Liver (tissue), 9 donors: ENCODE data around the gene PCYOX1L. TPM values are rescaled to one million over a fixed set of nuclear protein-coding genes. Genes with fewer than 3 reads are reported as not detected.
A peak's percentile ranks its signal among the peaks of the same experiment; 100 is the strongest.

Source experiments
- DNase-seq: peaks from one replicate; pipeline ENCODE4 v3.0.0-alpha.2; 2017; ENCODE audit warnings: low spot score
- H3K27ac ChIP-seq, 2 donors: one replicate each; pipeline ENCODE4 v1.7.0; 2013; ENCODE audit warnings: inconsistent platforms in 2 of 2, low read length in 2 of 2, control low read depth in 1 of 2, low read depth in 1 of 2, mild to moderate bottlenecking in 1 of 2
- H3K27me3 ChIP-seq, 4 donors: one replicate each; pipeline versions ENCODE4 v1.6.1 to v1.7.0; 2013; ENCODE audit warnings: low read length in 3 of 4, inconsistent platforms in 1 of 4, mild to moderate bottlenecking in 1 of 4, moderate library complexity in 1 of 4; ENCODE audit not compliant: control insufficient read depth in 4 of 4, insufficient read depth in 4 of 4
- H3K36me3 ChIP-seq, 4 donors: one replicate each; pipeline versions ENCODE4 v1.6.1 to v1.7.0; 2013; ENCODE audit warnings: low read length in 3 of 4, mild to moderate bottlenecking in 3 of 4, low read depth in 1 of 4, moderate library complexity in 1 of 4; ENCODE audit not compliant: control insufficient read depth in 4 of 4, insufficient read depth in 3 of 4
- H3K4me1 ChIP-seq, 4 donors: one replicate each; pipeline versions ENCODE4 v1.6.1 to v1.7.0; 2013; ENCODE audit warnings: low read length in 3 of 4, mild to moderate bottlenecking in 3 of 4, moderate library complexity in 1 of 4; ENCODE audit not compliant: control insufficient read depth in 4 of 4, insufficient read depth in 4 of 4
- H3K4me3 ChIP-seq, 3 donors: one replicate each; pipeline versions ENCODE4 v1.6.1 to v1.7.0; 2013; ENCODE audit warnings: low read length in 3 of 3, control low read depth in 1 of 3, low read depth in 1 of 3, mild to moderate bottlenecking in 1 of 3
- H3K9ac ChIP-seq, 2 donors: one replicate each; pipeline ENCODE4 v1.7.0; 2013; ENCODE audit warnings: low read length in 2 of 2, mild to moderate bottlenecking in 2 of 2, moderate library complexity in 2 of 2, control low read depth in 1 of 2, low read depth in 1 of 2
- H3K9me3 ChIP-seq, 4 donors: one replicate each; pipeline versions ENCODE4 v1.6.1 to v1.7.0; 2013; ENCODE audit warnings: low read length in 3 of 4; ENCODE audit not compliant: control insufficient read depth in 4 of 4
- EGR1 ChIP-seq, 2 donors: IDR thresholded peaks; 2 replicates each; pipeline ENCODE4 v1.6.1; 2016 to 2018; ENCODE audit warnings: antibody characterized with exemption in 2 of 2, low read depth in 2 of 2
- FOXA1 ChIP-seq: IDR thresholded peaks from 2 replicates; pipeline ENCODE4 v1.6.1; 2016; ENCODE audit warnings: antibody characterized with exemption
- GABPA ChIP-seq, 2 donors: IDR thresholded peaks in 1 of 2; conservative IDR thresholded peaks in 1 of 2; 2 replicates each; pipeline ENCODE4 v1.6.1; 2016; ENCODE audit warnings: antibody characterized with exemption in 2 of 2, mild to moderate bottlenecking in 1 of 2, moderate library complexity in 1 of 2
- HNF4A ChIP-seq, 2 donors: conservative IDR thresholded peaks; 2 replicates each; pipeline ENCODE4 v1.6.1; 2016; ENCODE audit warnings: antibody characterized with exemption in 2 of 2, mild to moderate bottlenecking in 2 of 2
- HNF4G ChIP-seq: IDR thresholded peaks from 2 replicates; pipeline ENCODE4 v1.6.1; 2016; ENCODE audit warnings: antibody characterized with exemption
- JUND ChIP-seq, 2 donors: IDR thresholded peaks; 2 replicates each; pipeline ENCODE4 v1.6.1; 2016; ENCODE audit warnings: antibody characterized with exemption in 2 of 2
- NR2F2 ChIP-seq: IDR thresholded peaks from 2 replicates; pipeline ENCODE4 v1.6.1; 2016; ENCODE audit warnings: antibody characterized with exemption
- RAD21 ChIP-seq, 2 donors: IDR thresholded peaks; 2 replicates each; pipeline ENCODE4 v1.6.1; 2016; ENCODE audit warnings: antibody characterized with exemption in 2 of 2, mild to moderate bottlenecking in 2 of 2
- RXRA ChIP-seq, 2 donors: IDR thresholded peaks; 2 replicates each; pipeline ENCODE4 v1.6.1; 2017 to 2018; ENCODE audit warnings: antibody characterized with exemption in 2 of 2, mild to moderate bottlenecking in 1 of 2
- SP1 ChIP-seq: IDR thresholded peaks from 2 replicates; pipeline ENCODE4 v1.6.1; 2018; ENCODE audit warnings: antibody characterized with exemption, mild to moderate bottlenecking
- TAF1 ChIP-seq: conservative IDR thresholded peaks from 2 replicates; pipeline ENCODE4 v1.6.1; 2016; ENCODE audit warnings: antibody characterized with exemption, mild to moderate bottlenecking
- YY1 ChIP-seq: IDR thresholded peaks from 2 replicates; pipeline ENCODE4 v1.6.1; 2016; ENCODE audit warnings: antibody characterized with exemption, mild to moderate bottlenecking
- WGBS: extraction: QIAGEN DNeasy Blood & Tissue Kit; methylation state at CpG from one replicate; pipeline ENCODE4 v1.1.7; 2013; 5-methylcytosine and 5-hydroxymethylcytosine counted together
- polyA plus RNA-seq, 2 donors: library from polyadenylated mRNA; stranded (reverse) in 1 of 2; unstranded in 1 of 2; fragments of 200-250 nt in 1 of 2; fragments of >200 nt in 1 of 2; fragmentation: Nextera tagmentation in 1 of 2; extraction: Ambion mirVana in 1 of 2; gene quantifications; one replicate each; pipeline versions ENCODE4 v1.2.1 to v1.2.3, GENCODE V29; 2013 to 2015
- total RNA-seq, 2 donors: library from RNA; depleted of rRNA; stranded (reverse); fragments of >200 nt; gene quantifications; one replicate each; pipeline ENCODE4 v1.2.3, GENCODE V29; 2014
- TF ChIP-seq, protein P1 (sequence below): fragments of 150-350 bp; IDR thresholded peaks from 2 replicates; pipeline ENCODE4 v1.5.1; 2017; ENCODE audit warnings: improper control_type of control experiment, low read depth, low read length; ENCODE audit not compliant: missing input control
- TF ChIP-seq, protein P2 (sequence below): IDR thresholded peaks from 2 replicates; pipeline ENCODE4 v1.6.1; 2016; ENCODE audit warnings: antibody characterized with exemption
- TF ChIP-seq, protein P3 (sequence below): IDR thresholded peaks from 2 replicates; pipeline ENCODE4 v1.6.1; 2016; ENCODE audit warnings: antibody characterized with exemption
- TF ChIP-seq, protein P4 (sequence below): IDR thresholded peaks from 2 replicates; pipeline ENCODE4 v1.6.1; 2016; ENCODE audit warnings: antibody characterized with exemption, mild to moderate bottlenecking
- donor health status: healthy.
- donor health status: healthy.
- donor health status: healthy.
- donor health status: healthy.
- donor health status: healthy.

The PCYOX1L gene
- total and polyA plus RNA-seq, 4 donors: 0.47 to 4.4 (median 1.1) TPM

DNA sequence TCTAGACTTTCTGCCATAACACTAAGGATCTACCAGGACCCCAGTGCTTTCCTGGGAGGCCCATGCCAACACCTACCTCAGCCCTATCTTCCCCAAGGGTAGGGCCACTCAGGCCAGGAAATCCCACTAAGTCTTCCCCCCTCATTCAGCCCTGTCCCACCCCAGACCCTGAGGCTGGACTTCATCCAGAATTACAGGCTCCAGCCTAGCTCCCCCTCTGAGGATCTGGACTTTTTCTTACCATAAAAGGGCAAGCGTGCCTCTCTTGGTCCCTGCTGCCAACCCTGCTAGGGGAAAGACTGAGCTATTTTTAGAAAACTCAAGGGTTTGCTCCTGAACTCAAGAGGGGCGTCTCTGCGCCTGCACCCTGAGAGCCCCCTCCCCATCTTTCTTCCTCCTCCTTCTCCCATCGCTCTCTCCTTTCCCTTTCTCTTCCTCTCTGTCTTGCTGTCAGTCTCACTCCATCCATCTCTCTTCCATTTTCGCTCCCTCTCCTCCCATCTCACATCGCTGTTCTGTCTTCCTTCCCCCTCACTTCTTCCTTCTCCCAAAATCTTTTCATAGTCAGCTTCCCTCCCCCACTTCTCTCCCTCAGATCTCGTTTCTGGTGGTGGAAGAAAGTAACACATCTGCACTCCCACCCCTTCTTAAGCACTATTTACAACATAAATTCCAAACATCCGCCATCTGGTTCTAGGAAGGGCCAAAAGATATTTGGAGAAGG is 59.3 kb downstream of the PCYOX1L start:
- WGBS: 69% methylated on average over 8 of the region's 8 CpGs
- peaks cover 0 to 3% (median 0%) of the 10 kb centered on the region in 4 donors for H3K4me1 ChIP-seq
- no peak overlapping the region for H3K27ac ChIP-seq
- H3K9me3 ChIP-seq: no peaks in the 10 kb centered on the region
- DNase-seq: no peak
- H3K4me3 ChIP-seq: no peak overlapping the region
- H3K9ac ChIP-seq: no peak overlapping the region
- H3K36me3 ChIP-seq: no peaks in the 10 kb centered on the region
- no peaks in the 10 kb centered on the region for H3K27me3 ChIP-seq
- TF ChIP-seq JUND (IDR thresholded peaks at IDR 0.05): no peak
- TF ChIP-seq RAD21 (IDR thresholded peaks at IDR 0.05): no peak
- no peak for TF ChIP-seq HNF4G
- no peak for TF ChIP-seq FOXA1
- no peak for TF ChIP-seq TAF1
- TF ChIP-seq HNF4A (conservative IDR thresholded peaks at IDR 0.05): no peak
- TF ChIP-seq YY1: no peak
- TF ChIP-seq SP1: no peak
- no peak for TF ChIP-seq NR2F2
- TF ChIP-seq, protein P1, sequence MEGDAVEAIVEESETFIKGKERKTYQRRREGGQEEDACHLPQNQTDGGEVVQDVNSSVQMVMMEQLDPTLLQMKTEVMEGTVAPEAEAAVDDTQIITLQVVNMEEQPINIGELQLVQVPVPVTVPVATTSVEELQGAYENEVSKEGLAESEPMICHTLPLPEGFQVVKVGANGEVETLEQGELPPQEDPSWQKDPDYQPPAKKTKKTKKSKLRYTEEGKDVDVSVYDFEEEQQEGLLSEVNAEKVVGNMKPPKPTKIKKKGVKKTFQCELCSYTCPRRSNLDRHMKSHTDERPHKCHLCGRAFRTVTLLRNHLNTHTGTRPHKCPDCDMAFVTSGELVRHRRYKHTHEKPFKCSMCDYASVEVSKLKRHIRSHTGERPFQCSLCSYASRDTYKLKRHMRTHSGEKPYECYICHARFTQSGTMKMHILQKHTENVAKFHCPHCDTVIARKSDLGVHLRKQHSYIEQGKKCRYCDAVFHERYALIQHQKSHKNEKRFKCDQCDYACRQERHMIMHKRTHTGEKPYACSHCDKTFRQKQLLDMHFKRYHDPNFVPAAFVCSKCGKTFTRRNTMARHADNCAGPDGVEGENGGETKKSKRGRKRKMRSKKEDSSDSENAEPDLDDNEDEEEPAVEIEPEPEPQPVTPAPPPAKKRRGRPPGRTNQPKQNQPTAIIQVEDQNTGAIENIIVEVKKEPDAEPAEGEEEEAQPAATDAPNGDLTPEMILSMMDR: no peak
- TF ChIP-seq, protein P2, sequence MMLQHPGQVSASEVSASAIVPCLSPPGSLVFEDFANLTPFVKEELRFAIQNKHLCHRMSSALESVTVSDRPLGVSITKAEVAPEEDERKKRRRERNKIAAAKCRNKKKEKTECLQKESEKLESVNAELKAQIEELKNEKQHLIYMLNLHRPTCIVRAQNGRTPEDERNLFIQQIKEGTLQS: no peak
- TF ChIP-seq, protein P3, sequence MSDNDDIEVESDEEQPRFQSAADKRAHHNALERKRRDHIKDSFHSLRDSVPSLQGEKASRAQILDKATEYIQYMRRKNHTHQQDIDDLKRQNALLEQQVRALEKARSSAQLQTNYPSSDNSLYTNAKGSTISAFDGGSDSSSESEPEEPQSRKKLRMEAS: no peak
- no peak for TF ChIP-seq RXRA (IDR thresholded peaks at IDR 0.05)
- no peak for TF ChIP-seq EGR1 (IDR thresholded peaks at IDR 0.05; ENCODE audit: low read depth in 2 of 2)

DNA sequence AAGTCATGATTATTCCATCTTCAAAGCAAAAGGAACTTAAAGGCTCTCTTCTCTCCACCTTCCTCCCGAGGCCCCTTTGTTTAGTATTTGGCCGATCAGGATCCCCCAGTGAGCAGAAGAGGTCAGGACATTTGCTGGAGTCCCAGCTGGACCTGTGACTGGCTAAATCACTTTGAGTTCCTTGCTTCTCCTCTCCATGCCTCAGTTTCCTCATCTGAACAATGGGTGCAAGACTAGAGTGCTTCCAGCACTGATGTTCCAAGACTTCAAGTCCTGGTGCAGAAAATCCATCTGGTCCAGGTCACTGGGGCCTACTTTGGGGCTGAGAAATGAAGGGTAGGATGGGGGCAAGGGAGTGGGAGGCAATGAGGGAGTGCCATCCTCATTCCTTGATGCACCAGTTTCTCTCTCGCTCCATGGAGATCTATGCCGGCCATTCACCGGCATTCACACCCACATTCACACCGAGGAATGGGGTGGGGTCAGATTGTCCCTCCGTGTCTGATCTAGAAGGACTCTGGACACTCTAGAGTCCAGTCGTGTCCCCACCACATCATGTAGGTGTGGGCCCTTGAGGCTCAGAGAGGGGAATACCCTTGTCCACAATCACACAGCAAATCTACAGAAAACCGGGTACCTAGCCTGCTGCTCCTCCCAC is 60.0 kb downstream of the PCYOX1L start:
- WGBS: 77% methylated on average over 9 of the region's 9 CpGs
- H3K36me3 ChIP-seq: no peaks in the 10 kb centered on the region
- H3K27ac ChIP-seq: peak overlapping the region in 1 of 2 donors; percentile 21
- H3K9ac ChIP-seq: no peak overlapping the region
- TF ChIP-seq EGR1 (IDR thresholded peaks at IDR 0.05; ENCODE audit: low read depth in 2 of 2): no peak
- TF ChIP-seq HNF4A (conservative IDR thresholded peaks at IDR 0.05): no peak
- no peak for TF ChIP-seq RXRA (IDR thresholded peaks at IDR 0.05)
- TF ChIP-seq TAF1: no peak
- TF ChIP-seq, protein P2: no peak
- TF ChIP-seq GABPA (IDR thresholded peaks at IDR 0.05 in 1 of 2, conservative IDR thresholded peaks at IDR 0.05 in 1 of 2): no peak
- TF ChIP-seq HNF4G: no peak
- TF ChIP-seq, protein P4, sequence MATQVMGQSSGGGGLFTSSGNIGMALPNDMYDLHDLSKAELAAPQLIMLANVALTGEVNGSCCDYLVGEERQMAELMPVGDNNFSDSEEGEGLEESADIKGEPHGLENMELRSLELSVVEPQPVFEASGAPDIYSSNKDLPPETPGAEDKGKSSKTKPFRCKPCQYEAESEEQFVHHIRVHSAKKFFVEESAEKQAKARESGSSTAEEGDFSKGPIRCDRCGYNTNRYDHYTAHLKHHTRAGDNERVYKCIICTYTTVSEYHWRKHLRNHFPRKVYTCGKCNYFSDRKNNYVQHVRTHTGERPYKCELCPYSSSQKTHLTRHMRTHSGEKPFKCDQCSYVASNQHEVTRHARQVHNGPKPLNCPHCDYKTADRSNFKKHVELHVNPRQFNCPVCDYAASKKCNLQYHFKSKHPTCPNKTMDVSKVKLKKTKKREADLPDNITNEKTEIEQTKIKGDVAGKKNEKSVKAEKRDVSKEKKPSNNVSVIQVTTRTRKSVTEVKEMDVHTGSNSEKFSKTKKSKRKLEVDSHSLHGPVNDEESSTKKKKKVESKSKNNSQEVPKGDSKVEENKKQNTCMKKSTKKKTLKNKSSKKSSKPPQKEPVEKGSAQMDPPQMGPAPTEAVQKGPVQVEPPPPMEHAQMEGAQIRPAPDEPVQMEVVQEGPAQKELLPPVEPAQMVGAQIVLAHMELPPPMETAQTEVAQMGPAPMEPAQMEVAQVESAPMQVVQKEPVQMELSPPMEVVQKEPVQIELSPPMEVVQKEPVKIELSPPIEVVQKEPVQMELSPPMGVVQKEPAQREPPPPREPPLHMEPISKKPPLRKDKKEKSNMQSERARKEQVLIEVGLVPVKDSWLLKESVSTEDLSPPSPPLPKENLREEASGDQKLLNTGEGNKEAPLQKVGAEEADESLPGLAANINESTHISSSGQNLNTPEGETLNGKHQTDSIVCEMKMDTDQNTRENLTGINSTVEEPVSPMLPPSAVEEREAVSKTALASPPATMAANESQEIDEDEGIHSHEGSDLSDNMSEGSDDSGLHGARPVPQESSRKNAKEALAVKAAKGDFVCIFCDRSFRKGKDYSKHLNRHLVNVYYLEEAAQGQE: no peak
- no peaks in the 10 kb centered on the region for H3K9me3 ChIP-seq
- DNase-seq: no peak
- H3K27me3 ChIP-seq: no peaks in the 10 kb centered on the region
- H3K4me3 ChIP-seq: no peak overlapping the region
- H3K4me1 ChIP-seq: peaks cover 0 to 3% (median 0%) of the 10 kb centered on the region in 4 donors
